Mesothelial cell of epicardium (in vitro differentiated cells): Measurements from ENCODE around the gene EFCAB9. TPM values are rescaled to one million over a fixed set of nuclear protein-coding genes. Genes with fewer than 3 reads are reported as not detected.
"Not testable (repeated sequence)": the region's sequence is repeated elsewhere in the genome, so short reads cannot be mapped to it uniquely, and the experiment has no call there.

Experiments used
- DNase-seq, 2 experiments: peaks; one replicate each; pipeline ENCODE4 v3.0.0; 2021; ENCODE audit warnings: low spot score in 2 of 2; ENCODE audit not compliant: unreplicated experiment in 2 of 2
- H3K27ac Mint-ChIP-seq: 2 replicates; pipeline ENCODE4 v1.8.0; 2021; ENCODE audit warnings: mixed read lengths
- H3K27me3 Mint-ChIP-seq: 2 replicates; pipeline ENCODE4 v1.8.0; 2021; ENCODE audit warnings: low read depth, mixed read lengths
- H3K36me3 Mint-ChIP-seq: 2 replicates; pipeline ENCODE4 v1.8.0; 2021; ENCODE audit warnings: mixed read lengths
- H3K4me1 Mint-ChIP-seq: 2 replicates; pipeline ENCODE4 v1.8.0; 2021; ENCODE audit warnings: mixed read lengths
- H3K4me3 Mint-ChIP-seq: 2 replicates; pipeline ENCODE4 v1.8.0; 2021; ENCODE audit warnings: mild to moderate bottlenecking, moderate library complexity, mixed read lengths
- H3K9me3 Mint-ChIP-seq: 2 replicates; pipeline ENCODE4 v1.8.0; 2021; ENCODE audit warnings: mixed read lengths
- total RNA-seq: library from RNA; stranded (reverse); gene quantifications from 3 replicates; pipeline ENCODE4 v1.2.1, GENCODE V29; 2021
- TF ChIP-seq, protein P1 (sequence below): fragments of 200-600 bp; sonication (generic); IDR thresholded peaks from one replicate; pipeline ENCODE4 v1.5.0; 2021; ENCODE audit warnings: antibody characterized with exemption; ENCODE audit not compliant: unreplicated experiment

Gene EFCAB9
- total RNA-seq, 1 donor from 2014 or later = not detected

DNA sequence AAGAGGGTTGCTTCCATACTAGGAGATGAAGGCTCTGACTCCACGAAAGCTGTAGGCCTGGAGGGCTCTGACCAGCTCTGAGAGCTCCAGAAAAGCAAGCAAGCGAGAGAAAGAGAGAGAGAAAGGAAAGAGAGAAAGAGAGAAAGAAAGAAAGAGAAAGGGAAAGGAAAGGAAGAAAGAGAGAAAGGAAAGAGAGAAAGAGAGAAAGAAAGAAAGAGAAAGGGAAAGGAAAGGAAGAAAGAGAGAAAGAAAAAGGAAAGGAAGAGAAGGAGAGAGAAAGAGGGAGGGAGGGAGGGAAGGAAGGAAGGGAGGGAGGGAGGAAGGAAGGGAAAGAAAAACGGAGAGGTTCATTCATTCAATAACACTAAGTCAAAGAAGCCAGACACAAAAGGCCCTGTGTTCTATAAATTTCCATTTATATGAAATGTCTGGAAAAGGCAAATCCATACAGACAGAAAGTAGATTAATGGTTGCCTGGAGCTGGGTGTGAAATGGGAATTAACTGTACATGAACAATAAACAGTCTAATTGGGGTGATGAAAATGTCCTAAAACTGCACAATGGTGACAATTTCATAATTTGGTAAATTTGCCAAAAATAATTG is 4.2 kb upstream of the EFCAB9 start:
- H3K27me3 Mint-ChIP-seq = peaks cover 24% of the 10 kb centered on the region
- H3K27ac Mint-ChIP-seq = peak overlapping the region; percentile 5
- DNase-seq = no peak
- no peaks in the 10 kb centered on the region for H3K36me3 Mint-ChIP-seq
- TF ChIP-seq, protein P1, sequence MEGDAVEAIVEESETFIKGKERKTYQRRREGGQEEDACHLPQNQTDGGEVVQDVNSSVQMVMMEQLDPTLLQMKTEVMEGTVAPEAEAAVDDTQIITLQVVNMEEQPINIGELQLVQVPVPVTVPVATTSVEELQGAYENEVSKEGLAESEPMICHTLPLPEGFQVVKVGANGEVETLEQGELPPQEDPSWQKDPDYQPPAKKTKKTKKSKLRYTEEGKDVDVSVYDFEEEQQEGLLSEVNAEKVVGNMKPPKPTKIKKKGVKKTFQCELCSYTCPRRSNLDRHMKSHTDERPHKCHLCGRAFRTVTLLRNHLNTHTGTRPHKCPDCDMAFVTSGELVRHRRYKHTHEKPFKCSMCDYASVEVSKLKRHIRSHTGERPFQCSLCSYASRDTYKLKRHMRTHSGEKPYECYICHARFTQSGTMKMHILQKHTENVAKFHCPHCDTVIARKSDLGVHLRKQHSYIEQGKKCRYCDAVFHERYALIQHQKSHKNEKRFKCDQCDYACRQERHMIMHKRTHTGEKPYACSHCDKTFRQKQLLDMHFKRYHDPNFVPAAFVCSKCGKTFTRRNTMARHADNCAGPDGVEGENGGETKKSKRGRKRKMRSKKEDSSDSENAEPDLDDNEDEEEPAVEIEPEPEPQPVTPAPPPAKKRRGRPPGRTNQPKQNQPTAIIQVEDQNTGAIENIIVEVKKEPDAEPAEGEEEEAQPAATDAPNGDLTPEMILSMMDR = no peak
- H3K9me3 Mint-ChIP-seq = no peaks in the 10 kb centered on the region
- H3K4me3 Mint-ChIP-seq = no peak overlapping the region
- peaks cover 13% of the 10 kb centered on the region for H3K4me1 Mint-ChIP-seq

DNA sequence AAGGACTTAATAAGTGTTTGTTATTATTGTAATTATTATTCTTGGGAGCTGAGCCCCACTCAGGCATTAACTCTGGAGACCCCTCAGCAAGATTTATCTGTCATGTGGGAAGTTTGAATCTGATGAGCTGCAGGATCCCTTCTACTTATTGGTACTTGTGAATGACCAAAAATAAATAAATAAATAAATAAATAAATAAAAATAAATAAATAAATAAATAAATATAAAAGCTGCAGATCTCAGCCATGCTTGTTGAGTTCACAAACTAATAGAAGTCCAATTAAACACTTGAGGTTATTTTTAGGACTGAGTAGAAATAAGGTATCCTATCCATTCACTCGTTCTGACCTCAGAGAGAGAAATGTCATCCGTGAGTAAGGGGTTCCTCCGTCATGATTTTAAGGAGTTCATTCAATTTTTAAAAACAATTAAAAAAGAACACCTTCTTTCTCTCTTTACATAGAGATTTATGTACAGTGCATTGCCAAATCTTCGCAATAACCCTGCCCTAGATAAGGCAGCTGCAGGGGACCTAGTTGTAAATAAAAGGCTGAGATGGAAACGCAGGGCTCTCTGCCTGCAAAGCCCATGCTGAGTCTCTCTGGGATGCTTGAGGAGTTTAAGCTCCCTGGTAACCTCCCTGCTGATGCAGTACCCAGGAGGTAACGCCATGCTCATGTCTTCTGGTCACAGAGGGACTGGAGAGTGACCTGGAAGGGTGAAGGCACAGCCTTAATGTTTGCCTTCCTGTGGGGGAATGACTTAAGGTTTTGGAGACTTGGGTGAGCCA is 1.2 kb downstream of the EFCAB9 start:
- Mint-ChIP-seq H3K27ac (no peak overlapping the region), H3K36me3 (no peaks in the 10 kb centered on the region), H3K9me3 (no peaks in the 10 kb centered on the region), H3K4me3 (no peak overlapping the region), H3K4me1 (no peaks in the 10 kb centered on the region), H3K27me3 (peaks cover under 1% of the 10 kb centered on the region)
- TF ChIP-seq, protein P1 = no peak
- DNase-seq = no peak

- not testable (repeated sequence) for H3K4me3 Mint-ChIP-seq, H3K9me3 Mint-ChIP-seq, H3K4me1 Mint-ChIP-seq, H3K27me3 Mint-ChIP-seq, H3K27ac Mint-ChIP-seq, H3K36me3 Mint-ChIP-seq, DNase-seq
Measured at GRCh38 chr5:172197775-172198174, 3.8 kb downstream of the EFCAB9 start.

DNA sequence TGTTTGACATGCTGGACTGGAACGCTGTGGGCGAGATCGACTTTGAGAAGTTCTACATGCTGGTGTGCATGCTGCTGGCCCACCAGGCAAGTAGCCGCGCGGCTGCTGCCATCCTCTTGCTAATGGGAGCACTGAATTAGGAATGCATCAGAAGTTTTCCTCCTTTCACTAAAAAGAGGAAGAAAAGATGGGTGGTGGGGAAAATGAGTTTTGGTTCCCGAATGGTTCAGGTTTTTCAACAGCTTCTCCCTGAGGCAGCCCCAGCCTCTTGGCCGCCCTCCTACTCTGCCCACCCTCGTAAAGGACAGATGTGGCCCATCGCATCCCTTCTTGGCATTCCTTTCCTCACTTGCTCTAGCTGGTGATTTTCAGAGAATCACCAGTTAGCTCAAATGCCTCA is 5.5 kb downstream of the EFCAB9 start:
- Mint-ChIP-seq H3K4me1 (no peaks in the 10 kb centered on the region), H3K9me3 (no peaks in the 10 kb centered on the region), H3K27me3 (no peaks in the 10 kb centered on the region), H3K4me3 (no peak overlapping the region), H3K36me3 (no peaks in the 10 kb centered on the region), H3K27ac (no peak overlapping the region)
- DNase-seq = no peak
- TF ChIP-seq, protein P1 = no peak

- H3K27ac Mint-ChIP-seq = no peak overlapping the region
- no peak for DNase-seq
- no peaks in the 10 kb centered on the region for H3K4me1 Mint-ChIP-seq
- H3K9me3 Mint-ChIP-seq = no peaks in the 10 kb centered on the region
- H3K4me3 Mint-ChIP-seq = no peak overlapping the region
- no peaks in the 10 kb centered on the region for H3K27me3 Mint-ChIP-seq
- H3K36me3 Mint-ChIP-seq = no peaks in the 10 kb centered on the region
- TF ChIP-seq, protein P1 = no peak
Measured at GRCh38 chr5:172200476-172200875, 6.5 kb downstream of the EFCAB9 start.

- not testable (repeated sequence) for H3K27me3 Mint-ChIP-seq, H3K4me3 Mint-ChIP-seq, H3K4me1 Mint-ChIP-seq, H3K9me3 Mint-ChIP-seq, H3K27ac Mint-ChIP-seq, DNase-seq
- peaks cover 21% of the 10 kb centered on the region for H3K36me3 Mint-ChIP-seq
Measured at GRCh38 chr5:172205984-172206383, 12.0 kb downstream of the EFCAB9 start.
